Neutrophil (primary cell): ENCODE results near the gene HOXD1.

Experiments
- H3K27ac ChIP-seq: fragments of 200-600 bp; sonication (generic); 2 replicates; pipeline ENCODE4 v1.5.1; 2016; ENCODE audit warnings: mild to moderate bottlenecking, moderate library complexity
- H3K27me3 ChIP-seq: fragments of 200-600 bp; sonication (generic); 2 replicates; pipeline ENCODE4 v1.6.0; 2016; ENCODE audit warnings: mild to moderate bottlenecking
- H3K36me3 ChIP-seq: fragments of 200-600 bp; sonication (generic); 2 replicates; pipeline ENCODE4 v1.5.1; 2017
- H3K4me1 ChIP-seq, 2 experiments: fragments of 200-600 bp in 1 of 2; sonication (generic) in 1 of 2; 1 replicate in 1 of 2; 2 replicates in 1 of 2; pipeline versions ENCODE4 v1.5.1 to v1.6.1; 2013 to 2016; ENCODE audit warnings: low read depth in 1 of 2, low read length in 1 of 2, mild to moderate bottlenecking in 1 of 2, moderate library complexity in 1 of 2; ENCODE audit not compliant: control insufficient read depth in 1 of 2, insufficient read depth in 1 of 2
- H3K4me3 ChIP-seq, 2 experiments: fragments of 200-600 bp in 1 of 2; sonication (generic) in 1 of 2; 1 replicate in 1 of 2; 2 replicates in 1 of 2; pipeline ENCODE4 v1.5.1; 2013 to 2016; ENCODE audit warnings: low read depth in 1 of 2, low read length in 1 of 2, mild to moderate bottlenecking in 1 of 2, moderate library complexity in 1 of 2
- H3K9me3 ChIP-seq: fragments of 200-600 bp; sonication (generic); 2 replicates; pipeline ENCODE4 v1.5.1; 2016
- CTCF ChIP-seq: fragments of 200-600 bp; sonication (generic); IDR thresholded peaks from 2 replicates; pipeline ENCODE4 v1.5.1; 2016; ENCODE audit warnings: antibody characterized with exemption

Gene HOXD1

GRCh38 chr2:176142281-176142680 lies 46.2 kb upstream of the HOXD1 start:
- H3K4me3 ChIP-seq: no peak overlapping the region

GRCh38 chr2:176145085-176145969 lies 43.1 kb upstream of the HOXD1 start:
- H3K4me1 ChIP-seq: peaks cover 0 to 6% of the 10 kb centered on the region in 2 experiments
- peaks cover 100% of the 10 kb centered on the region for H3K27me3 ChIP-seq
- no peak for TF ChIP-seq CTCF
- no peaks in the 10 kb centered on the region for H3K36me3 ChIP-seq
- no peak overlapping the region for H3K4me3 ChIP-seq
- no peak overlapping the region for H3K27ac ChIP-seq
- H3K9me3 ChIP-seq: no peaks in the 10 kb centered on the region

More at GRCh38 chr2:176142281-176142680, 46.2 kb upstream of the HOXD1 start:
- Histone ChIP-seq H3K27ac (no peak overlapping the region), H3K27me3 (peaks cover 100% of the 10 kb centered on the region), H3K9me3 (no peaks in the 10 kb centered on the region), H3K4me1 (peaks cover 0 to 7% of the 10 kb centered on the region in 2 experiments), H3K36me3 (no peaks in the 10 kb centered on the region)
- no peak for TF ChIP-seq CTCF

GRCh38 chr2:176146101-176146500 lies 42.4 kb upstream of the HOXD1 start:
- Histone ChIP-seq H3K27me3 (peaks cover 100% of the 10 kb centered on the region), H3K36me3 (no peaks in the 10 kb centered on the region), H3K27ac (no peak overlapping the region), H3K4me1 (no peaks in the 10 kb centered on the region), H3K9me3 (no peaks in the 10 kb centered on the region), H3K4me3 (no peak overlapping the region)
- TF ChIP-seq CTCF: no peak

GRCh38 chr2:176146645-176147044 lies 41.8 kb upstream of the HOXD1 start:
- H3K27me3 ChIP-seq: peaks cover 100% of the 10 kb centered on the region
- no peaks in the 10 kb centered on the region for H3K4me1 ChIP-seq
- no peak for TF ChIP-seq CTCF
- H3K4me3 ChIP-seq: no peak overlapping the region
- H3K9me3 ChIP-seq: no peaks in the 10 kb centered on the region
- no peaks in the 10 kb centered on the region for H3K36me3 ChIP-seq
- no peak overlapping the region for H3K27ac ChIP-seq

- Histone ChIP-seq H3K9me3 (no peaks in the 10 kb centered on the region), H3K27ac (no peak overlapping the region), H3K27me3 (peaks cover 100% of the 10 kb centered on the region), H3K36me3 (no peaks in the 10 kb centered on the region), H3K4me3 (no peak overlapping the region), H3K4me1 (no peaks in the 10 kb centered on the region)
- TF ChIP-seq CTCF: no peak
Measured at GRCh38 chr2:176147210-176147799, 41.2 kb upstream of the HOXD1 start.
